Coronary artery (tissue), 2 donors: ENCODE data around the gene PPP2R5D.
"Not testable (repeated sequence)": the region's sequence is repeated elsewhere in the genome, so short reads cannot be mapped to it uniquely, and the experiment has no call there.

Source experiments
- DNase-seq: peaks from one replicate; pipeline ENCODE4 v3.0.0-alpha.2; 2017; ENCODE audit warnings: low spot score
- H3K27ac ChIP-seq, 2 donors: fragments of 200-600 bp; sonication (generic); one replicate each; pipeline ENCODE4 v1.5.1; 2016 to 2019
- H3K4me3 ChIP-seq: fragments of 200-600 bp; sonication (generic); 2 replicates; pipeline ENCODE4 v1.5.1; 2016; ENCODE audit warnings: mild to moderate bottlenecking, moderate library complexity
- CTCF ChIP-seq: fragments of 200-600 bp; sonication (generic); IDR thresholded peaks from one replicate; pipeline ENCODE4 v1.5.1; 2019; ENCODE audit warnings: antibody characterized with exemption

The PPP2R5D gene

GRCh38 chr6:43037197-43037596, 52.8 kb downstream of the PPP2R5D start:
- Histone ChIP-seq H3K4me3 (no peak overlapping the region), H3K27ac (no peak overlapping the region)
- no peak for DNase-seq
- no peak for TF ChIP-seq CTCF

DNA sequence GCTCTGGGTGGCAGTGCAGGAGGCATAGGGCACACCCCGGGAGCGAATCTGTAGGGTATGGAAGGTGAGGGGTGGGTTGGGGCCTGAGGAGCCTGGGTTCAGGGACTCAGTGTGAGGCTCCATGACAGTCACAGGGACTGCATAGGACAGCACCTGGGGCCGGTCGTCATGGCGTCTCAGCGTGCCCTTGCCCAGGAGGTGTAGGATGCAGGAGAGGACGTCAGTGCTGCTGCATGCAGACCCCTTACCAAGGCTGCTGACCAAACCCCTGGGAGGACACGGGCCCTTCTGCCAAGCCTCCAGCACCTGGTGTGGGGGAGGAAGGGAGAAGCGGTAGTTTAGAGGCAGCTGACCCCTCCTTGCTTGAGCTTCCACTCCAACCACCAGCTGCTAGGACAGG, 53.3 kb downstream of the PPP2R5D start:
- TF ChIP-seq CTCF, result no peak
- no peak for DNase-seq
- no peak overlapping the region for H3K27ac ChIP-seq
- no peak overlapping the region for H3K4me3 ChIP-seq

- Histone ChIP-seq H3K27ac (no peak overlapping the region), H3K4me3 (no peak overlapping the region)
- no peak for TF ChIP-seq CTCF
- DNase-seq, result no peak
Measured at GRCh38 chr6:43038727-43039126, 54.4 kb downstream of the PPP2R5D start.

GRCh38 chr6:43040542-43041257, 56.3 kb downstream of the PPP2R5D start:
- TF ChIP-seq CTCF, result no peak
- no peak for DNase-seq
- Histone ChIP-seq H3K4me3 (no peak overlapping the region), H3K27ac (no peak overlapping the region)

- H3K27ac ChIP-seq, DNase-seq, H3K4me3 ChIP-seq: not testable (repeated sequence)
Measured at GRCh38 chr6:43041475-43041874, 57.1 kb downstream of the PPP2R5D start.

DNA sequence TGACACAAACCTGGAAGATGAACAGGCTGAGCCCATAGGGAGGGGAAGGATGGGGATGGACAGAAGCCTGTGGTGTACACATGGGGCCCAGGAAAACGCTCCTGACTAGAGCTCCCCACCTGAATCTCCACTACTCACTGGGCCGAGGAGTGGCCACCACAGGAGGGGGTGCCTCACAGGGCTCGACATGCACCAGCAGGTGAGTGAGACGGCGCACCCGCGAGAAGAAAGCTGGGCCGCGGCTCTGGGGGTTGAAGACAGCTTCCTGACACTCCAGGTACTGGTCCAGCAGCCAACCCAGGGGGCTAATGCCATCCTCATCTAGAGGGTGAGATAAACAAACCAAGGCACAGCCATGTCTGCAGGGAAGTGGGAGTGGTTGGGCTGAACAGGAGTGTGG, 58.9 kb downstream of the PPP2R5D start:
- no peak for DNase-seq
- no peak overlapping the region for H3K27ac ChIP-seq
- no peak for TF ChIP-seq CTCF
- H3K4me3 ChIP-seq, result no peak overlapping the region

DNA sequence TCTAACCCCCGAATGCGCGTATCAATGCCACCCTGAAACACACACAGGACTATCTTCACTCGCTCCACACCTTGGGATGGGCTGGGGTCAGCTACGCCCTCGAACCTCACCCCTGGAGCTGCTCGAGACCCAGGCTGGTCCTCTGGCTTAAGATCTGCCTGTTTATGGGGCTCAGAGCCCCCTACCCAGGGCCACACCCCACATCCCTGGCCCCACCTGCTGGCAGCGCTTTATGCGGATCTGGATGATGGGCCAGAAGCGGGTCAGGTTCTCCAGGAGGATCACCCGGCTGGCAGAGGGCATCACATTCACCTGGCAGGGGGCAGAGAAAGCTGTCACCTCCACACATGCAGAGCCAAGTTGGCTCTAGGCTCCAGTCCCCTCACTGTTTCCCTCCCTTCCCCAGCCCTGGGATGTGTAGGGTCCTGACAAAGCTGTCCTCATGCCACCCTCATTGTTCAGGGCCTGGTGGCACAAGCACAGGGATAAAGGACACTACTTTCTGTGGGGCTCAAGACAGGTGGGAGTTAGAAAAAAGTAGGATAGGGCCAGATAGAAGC, 61.1 kb downstream of the PPP2R5D start:
- H3K4me3 ChIP-seq, result no peak overlapping the region
- TF ChIP-seq CTCF, result no peak
- DNase-seq, result no peak
- H3K27ac ChIP-seq, result no peak overlapping the region
